Activated naive CD8-positive, alpha-beta T cell treated with anti-CD3 and anti-CD28 coated beads for 36 hours (primary cell): Measurements from ENCODE around the gene IL11RA. TPM values are rescaled to one million over a fixed set of nuclear protein-coding genes. Genes with fewer than 3 reads are reported as not detected.

Experiments used
- DNase-seq: peaks from one replicate; pipeline ENCODE4 v3.0.0; 2021
- H3K27ac Mint-ChIP-seq: one replicate; pipeline ENCODE4 v1.8.0; 2022; ENCODE audit warnings: mild to moderate bottlenecking, moderate library complexity, mixed read lengths
- H3K27me3 Mint-ChIP-seq: one replicate; pipeline ENCODE4 v1.8.0; 2022; ENCODE audit warnings: mild to moderate bottlenecking, mixed read lengths
- H3K36me3 Mint-ChIP-seq: one replicate; pipeline ENCODE4 v1.8.0; 2021; ENCODE audit warnings: mild to moderate bottlenecking, mixed read lengths
- H3K4me1 Mint-ChIP-seq: one replicate; pipeline ENCODE4 v1.8.0; 2021; ENCODE audit warnings: mixed read lengths
- H3K4me3 Mint-ChIP-seq: one replicate; pipeline ENCODE4 v1.8.0; 2022; ENCODE audit warnings: mild to moderate bottlenecking, moderate library complexity, mixed read lengths
- H3K9me3 Mint-ChIP-seq: one replicate; pipeline ENCODE4 v1.8.0; 2022; ENCODE audit warnings: mixed read lengths
- total RNA-seq, 2 experiments: library from RNA; stranded (reverse); gene quantifications; one replicate each; pipeline ENCODE4 v1.2.3, GENCODE V29; 2021

The IL11RA gene
- total RNA-seq, 2 experiments from 2014 or later, result 12.1 to 13.0 TPM

DNA sequence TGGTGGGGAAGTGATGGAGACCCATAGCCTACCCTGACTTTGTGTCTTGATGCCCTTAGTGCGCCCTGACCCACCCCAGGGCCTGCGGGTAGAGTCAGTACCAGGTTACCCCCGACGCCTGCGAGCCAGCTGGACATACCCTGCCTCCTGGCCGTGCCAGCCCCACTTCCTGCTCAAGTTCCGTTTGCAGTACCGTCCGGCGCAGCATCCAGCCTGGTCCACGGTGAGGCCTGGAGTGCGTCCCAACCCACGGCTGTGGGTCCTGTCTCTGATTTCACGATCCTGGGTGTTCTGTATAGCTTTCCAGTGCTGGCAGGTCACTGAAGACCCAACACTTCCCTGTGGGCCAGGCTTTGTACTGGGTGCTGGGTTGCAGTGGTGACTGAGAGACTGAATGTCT lies 6.5 kb downstream of the IL11RA start:
- H3K27me3 Mint-ChIP-seq, result no peaks in the 10 kb centered on the region
- H3K27ac Mint-ChIP-seq, result no peak overlapping the region
- H3K36me3 Mint-ChIP-seq, result no peaks in the 10 kb centered on the region
- no peak overlapping the region for H3K4me3 Mint-ChIP-seq
- peaks cover 10% of the 10 kb centered on the region for H3K4me1 Mint-ChIP-seq
- H3K9me3 Mint-ChIP-seq, result no peaks in the 10 kb centered on the region
- DNase-seq, result no peak

GRCh38 chr9:34659592-34660253 lies 7.7 kb downstream of the IL11RA start:
- DNase-seq, result no peak
- H3K4me3 Mint-ChIP-seq, result no peak overlapping the region

DNA sequence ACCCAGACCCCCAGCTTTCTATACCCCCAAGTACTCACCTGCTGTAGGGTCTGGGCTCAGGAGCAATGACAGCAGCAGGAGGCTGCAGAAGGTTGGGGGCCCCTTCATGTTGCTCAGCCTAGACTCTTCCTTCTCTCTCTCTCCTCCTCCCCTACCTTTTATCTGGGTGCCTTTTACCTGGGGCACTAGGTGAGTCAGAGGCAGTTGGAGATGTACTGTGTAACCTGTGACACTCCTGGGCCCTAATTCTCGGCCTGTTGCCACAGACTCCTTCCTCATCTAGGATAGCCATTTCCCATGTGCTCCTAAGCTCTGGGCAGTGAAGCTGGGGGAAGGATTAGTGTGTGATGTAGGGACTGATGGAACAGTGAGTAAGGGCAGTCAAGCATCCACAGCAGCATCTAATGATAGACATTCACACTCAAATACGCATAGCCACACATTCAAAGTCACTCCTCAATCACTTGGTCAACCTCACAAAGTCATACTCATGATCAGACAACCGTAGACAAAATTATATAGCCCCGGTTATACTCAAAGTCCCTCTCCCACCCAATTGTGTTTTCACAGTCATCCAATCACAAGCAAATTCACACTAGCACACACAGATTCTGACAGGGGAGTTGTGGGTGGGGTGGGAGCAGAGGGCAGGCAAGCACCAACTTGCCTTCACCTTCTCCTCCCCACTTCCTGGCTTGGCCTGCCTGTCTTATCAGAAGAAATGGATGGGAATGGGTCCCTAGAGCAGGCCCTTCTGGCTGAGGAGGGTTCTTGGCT lies 10.7 kb downstream of the IL11RA start, which contains the start of gene CCL27:
Gene CCL27 (minus strand): TSS at position 132 of the 777 bp plus-strand sequence. CDS start 24 bp downstream, at position 108.
- no peak within 1 kb of the TSS for H3K4me3 Mint-ChIP-seq
- no peak for DNase-seq
- H3K27me3 Mint-ChIP-seq, result no peaks in the 10 kb centered on the region
- H3K36me3 Mint-ChIP-seq, result peaks cover 2% of the 10 kb centered on the region
- H3K27ac Mint-ChIP-seq, result peak within 1 kb of the TSS; percentile 30
- no peaks in the 10 kb centered on the region for H3K9me3 Mint-ChIP-seq
- peaks cover 25% of the 10 kb centered on the region for H3K4me1 Mint-ChIP-seq

More at GRCh38 chr9:34659592-34660253, 7.7 kb downstream of the IL11RA start:
- peaks cover 2% of the 10 kb centered on the region for H3K36me3 Mint-ChIP-seq
- no peak overlapping the region for H3K27ac Mint-ChIP-seq
- no peaks in the 10 kb centered on the region for H3K9me3 Mint-ChIP-seq
- H3K4me1 Mint-ChIP-seq, result peaks cover 21% of the 10 kb centered on the region
- H3K27me3 Mint-ChIP-seq, result no peaks in the 10 kb centered on the region

DNA sequence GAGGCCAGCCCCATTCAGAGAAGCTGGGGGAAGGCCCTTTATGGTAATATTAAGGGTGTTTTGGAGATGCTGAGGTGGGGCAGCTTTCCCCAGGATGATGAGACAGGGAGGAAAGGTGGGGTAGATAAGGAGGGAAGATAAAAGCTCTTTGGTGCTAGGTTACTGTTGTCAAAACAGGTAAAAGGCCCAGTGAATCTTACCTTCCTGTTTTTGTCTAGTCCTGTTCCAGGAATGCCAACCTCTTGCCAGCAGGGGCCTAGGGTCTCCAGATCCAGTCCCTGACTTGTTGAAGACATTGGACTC lies 11.3 kb downstream of the IL11RA start:
- DNase-seq, result no peak
- Mint-ChIP-seq H3K36me3 (peaks cover 2% of the 10 kb centered on the region), H3K4me1 (peaks cover 25% of the 10 kb centered on the region), H3K9me3 (no peaks in the 10 kb centered on the region), H3K27ac (peak overlapping the region; percentile 30), H3K27me3 (no peaks in the 10 kb centered on the region), H3K4me3 (no peak overlapping the region)

- Mint-ChIP-seq H3K27me3 (no peaks in the 10 kb centered on the region), H3K27ac (peak overlapping the region; percentile 79), H3K4me1 (peaks cover 25% of the 10 kb centered on the region), H3K4me3 (peak overlapping the region; percentile 84), H3K36me3 (peaks cover 12% of the 10 kb centered on the region), H3K9me3 (peaks cover 7% of the 10 kb centered on the region)
- DNase-seq, result peak; percentile 74
These were observed 12.5 kb downstream of the IL11RA start for GRCh38 chr9:34664281-34665066.

DNA sequence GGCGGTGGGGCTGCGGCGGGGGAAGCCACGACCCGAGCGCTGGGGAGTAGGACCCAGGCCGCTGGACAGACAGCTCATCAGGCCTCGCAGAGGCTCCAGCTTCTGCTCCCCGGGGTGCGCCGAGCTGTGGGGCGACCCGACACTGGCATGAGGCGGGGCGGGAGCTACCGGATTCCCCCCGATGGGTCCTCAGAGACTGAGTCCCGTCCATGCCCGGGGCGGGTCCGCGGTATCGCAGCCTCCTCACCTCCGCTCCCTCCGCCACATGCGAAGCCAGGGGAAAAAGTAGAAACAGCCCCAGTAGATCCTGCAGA lies 13.0 kb downstream of the IL11RA start:
- H3K27ac Mint-ChIP-seq, result peak overlapping the region; percentile 79
- peaks cover 25% of the 10 kb centered on the region for H3K4me1 Mint-ChIP-seq
- H3K36me3 Mint-ChIP-seq, result peaks cover 16% of the 10 kb centered on the region
- H3K4me3 Mint-ChIP-seq, result peak overlapping the region; percentile 84
- H3K9me3 Mint-ChIP-seq, result peaks cover 9% of the 10 kb centered on the region
- H3K27me3 Mint-ChIP-seq, result no peaks in the 10 kb centered on the region
- no peak for DNase-seq

GRCh38 chr9:34665381-34666250 lies 13.6 kb downstream of the IL11RA start:
- Mint-ChIP-seq H3K36me3 (peaks cover 18% of the 10 kb centered on the region), H3K27me3 (no peaks in the 10 kb centered on the region), H3K4me1 (peaks cover 25% of the 10 kb centered on the region), H3K27ac (peak overlapping the region; percentile 82), H3K9me3 (peaks cover 12% of the 10 kb centered on the region), H3K4me3 (peak overlapping the region; percentile 84)
- peak; percentile 83 for DNase-seq

DNA sequence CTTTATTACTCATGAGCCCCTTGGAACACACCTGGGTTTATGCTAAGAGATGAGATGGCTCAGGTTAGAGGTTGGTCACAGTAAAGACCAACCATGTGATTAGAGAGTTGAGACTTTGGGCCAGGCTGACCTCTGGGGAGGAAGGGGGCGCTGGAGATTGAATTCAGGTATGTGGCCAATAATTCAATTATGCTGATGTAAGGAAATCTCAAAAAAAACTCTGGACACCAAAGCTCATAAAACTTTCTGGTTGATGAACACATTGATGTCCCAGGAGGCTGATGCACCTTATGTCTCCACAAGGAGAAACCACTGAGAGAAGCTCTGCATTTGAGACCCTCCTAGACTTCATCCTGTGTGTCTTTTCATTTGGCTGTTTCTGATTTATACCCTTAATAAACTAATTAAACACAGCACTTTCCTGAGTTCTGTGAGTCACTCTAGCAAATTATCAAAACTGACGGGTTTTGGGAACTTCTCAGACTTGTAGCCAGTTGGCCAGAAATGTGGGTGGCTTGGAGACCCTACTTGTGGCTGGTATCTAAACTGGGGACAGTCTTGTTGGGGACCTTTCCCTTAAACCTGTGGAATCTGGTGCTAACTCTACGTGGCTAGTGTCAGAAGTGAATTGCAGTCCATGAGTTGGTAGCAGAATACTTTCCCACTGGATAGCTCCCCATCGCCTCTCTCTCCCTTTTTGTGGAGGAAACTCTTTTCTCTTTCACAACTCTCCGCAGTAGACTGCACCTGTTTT lies 18.0 kb downstream of the IL11RA start:
- Mint-ChIP-seq H3K27me3 (no peaks in the 10 kb centered on the region), H3K9me3 (peaks cover 14% of the 10 kb centered on the region), H3K27ac (no peak overlapping the region), H3K36me3 (peaks cover 16% of the 10 kb centered on the region), H3K4me3 (no peak overlapping the region), H3K4me1 (peaks cover 6% of the 10 kb centered on the region)
- DNase-seq, result no peak

GRCh38 chr9:34671307-34671706 lies 19.3 kb downstream of the IL11RA start:
- H3K4me1 Mint-ChIP-seq, result peaks cover 5% of the 10 kb centered on the region
- H3K27ac Mint-ChIP-seq, result no peak overlapping the region
- no peak for DNase-seq
- peaks cover 14% of the 10 kb centered on the region for H3K9me3 Mint-ChIP-seq
- peaks cover 16% of the 10 kb centered on the region for H3K36me3 Mint-ChIP-seq
- no peaks in the 10 kb centered on the region for H3K27me3 Mint-ChIP-seq
- H3K4me3 Mint-ChIP-seq, result no peak overlapping the region

DNA sequence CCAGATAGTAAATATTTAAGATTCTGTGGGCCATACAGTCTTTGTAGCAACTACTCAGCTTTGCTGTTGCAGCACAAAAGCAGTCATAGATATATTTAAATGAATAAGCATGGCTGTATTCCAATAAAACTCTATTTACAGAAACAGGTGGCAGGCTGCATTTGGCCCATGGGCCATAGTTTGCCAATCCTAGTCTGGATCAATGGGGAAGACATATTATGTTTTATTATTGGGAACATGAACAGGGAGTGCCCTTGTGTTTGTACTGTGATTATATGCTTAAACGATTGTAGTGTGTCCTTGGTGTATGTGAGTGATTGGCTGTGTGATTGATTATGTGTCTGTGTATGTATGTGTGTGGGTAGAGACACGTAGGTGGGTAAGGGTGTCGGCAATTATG lies 22.5 kb downstream of the IL11RA start:
- Mint-ChIP-seq H3K9me3 (peaks cover 7% of the 10 kb centered on the region), H3K27ac (no peak overlapping the region), H3K4me3 (no peak overlapping the region), H3K36me3 (peaks cover 6% of the 10 kb centered on the region), H3K4me1 (peaks cover 5% of the 10 kb centered on the region), H3K27me3 (no peaks in the 10 kb centered on the region)
- DNase-seq, result no peak

- Mint-ChIP-seq H3K27me3 (no peaks in the 10 kb centered on the region), H3K36me3 (peaks cover 2% of the 10 kb centered on the region), H3K4me1 (peaks cover 5% of the 10 kb centered on the region), H3K27ac (no peak overlapping the region), H3K9me3 (peaks cover 5% of the 10 kb centered on the region), H3K4me3 (no peak overlapping the region)
- DNase-seq, result peak; percentile 66
These were observed 23.2 kb downstream of the IL11RA start for GRCh38 chr9:34675048-34675714.

DNA sequence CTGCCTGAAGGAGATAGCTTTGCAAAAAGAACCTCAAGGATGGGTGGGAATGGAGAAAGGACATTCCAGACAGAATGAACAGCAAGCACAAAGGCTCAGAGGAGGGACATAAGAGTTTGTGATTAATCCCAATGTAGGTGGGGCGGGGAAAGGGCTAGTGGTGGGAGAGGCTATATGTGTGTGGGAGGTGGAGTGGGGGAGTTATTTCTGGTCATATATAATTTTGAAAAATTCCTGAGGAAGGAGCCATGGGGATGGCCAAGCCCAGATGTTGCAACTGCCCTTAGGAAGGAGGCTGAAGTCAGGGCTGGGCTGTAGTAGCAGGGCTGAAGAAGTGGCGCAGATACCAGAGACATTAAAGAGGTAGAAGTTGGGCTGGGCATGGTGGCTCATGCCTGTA lies 23.9 kb downstream of the IL11RA start:
- DNase-seq, result no peak
- H3K4me1 Mint-ChIP-seq, result peaks cover 5% of the 10 kb centered on the region
- H3K9me3 Mint-ChIP-seq, result no peaks in the 10 kb centered on the region
- no peak overlapping the region for H3K27ac Mint-ChIP-seq
- H3K36me3 Mint-ChIP-seq, result no peaks in the 10 kb centered on the region
- no peak overlapping the region for H3K4me3 Mint-ChIP-seq
- no peaks in the 10 kb centered on the region for H3K27me3 Mint-ChIP-seq

GRCh38 chr9:34684145-34684544 lies 32.2 kb downstream of the IL11RA start:
- H3K4me3 Mint-ChIP-seq, result no peak overlapping the region
- DNase-seq, result no peak
- peaks cover 2% of the 10 kb centered on the region for H3K4me1 Mint-ChIP-seq
- no peaks in the 10 kb centered on the region for H3K9me3 Mint-ChIP-seq
- no peaks in the 10 kb centered on the region for H3K27me3 Mint-ChIP-seq
- no peaks in the 10 kb centered on the region for H3K36me3 Mint-ChIP-seq
- no peak overlapping the region for H3K27ac Mint-ChIP-seq

DNA sequence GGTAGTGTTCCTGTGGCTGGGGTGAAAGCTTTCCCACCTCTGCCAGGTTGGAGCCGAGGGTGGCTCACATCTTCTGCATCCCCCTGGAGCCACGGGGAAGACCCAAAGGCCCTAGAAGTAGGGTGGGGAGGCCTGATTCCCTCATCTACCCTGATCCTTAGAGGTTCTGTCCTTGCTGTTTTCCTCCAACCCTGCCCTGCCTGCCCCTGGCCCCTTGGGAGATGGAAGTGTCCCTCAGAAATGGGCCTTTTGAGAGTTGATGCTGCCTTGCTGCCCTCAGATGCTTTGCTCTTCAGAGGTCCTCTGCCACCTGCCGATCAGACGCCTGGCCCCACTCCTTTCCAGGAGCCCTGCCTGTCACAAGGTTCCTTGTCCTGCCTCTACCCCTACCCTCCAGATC lies 32.8 kb downstream of the IL11RA start:
- H3K27me3 Mint-ChIP-seq, result no peaks in the 10 kb centered on the region
- no peak overlapping the region for H3K27ac Mint-ChIP-seq

More for the DNA sequence above, 32.8 kb downstream of the IL11RA start:
- Mint-ChIP-seq H3K9me3 (no peaks in the 10 kb centered on the region), H3K36me3 (no peaks in the 10 kb centered on the region), H3K4me3 (no peak overlapping the region), H3K4me1 (peaks cover 2% of the 10 kb centered on the region)
- no peak for DNase-seq
